K562 (cell line): ENCODE results near the gene SCTR. TPM values are rescaled to one million over a fixed set of nuclear protein-coding genes. Genes with fewer than 3 reads are reported as not detected.

Experiments used
- ATAC-seq: fragments of 200-7000 bp; cut with Tn5 transposase; 3 replicates; pipeline ENCODE4 v1.9.1; 2020; ENCODE audit warnings: moderate library complexity
- Bru-seq: library from RNA; stranded (reverse); fragments of 400-500 nt; gene quantifications from one replicate; lab custom pipeline; 2021; lab: Mats Ljungman, UMichigan
- BruChase-seq, 2 experiments: library from RNA; stranded (reverse); fragments of 400-500 nt; gene quantifications; one replicate each; lab custom pipeline; 2021; lab: Mats Ljungman, UMichigan
- BruUV-seq: library from RNA; stranded (reverse); fragments of 400-500 nt; replicated peaks from 2 replicates; lab custom pipeline; 2021; lab: Mats Ljungman, UMichigan
- CTCF ChIA-PET: fragments of 300-600 bp; formaldehyde crosslinking; extraction: SDS; loops from one replicate; lab custom pipeline; 2021; ENCODE audit warnings: low intra/inter-chr PET ratio; lab: Yijun Ruan, JAX
- POLR2A ChIA-PET: fragments of 300-600, 350-650 bp; sonication (Branson Sonifier 250); formaldehyde crosslinking; extraction: SDS; loops from one replicate; lab custom pipeline; 2021; ENCODE audit warnings: antibody characterized with exemption, inconsistent platforms; lab: Yijun Ruan, JAX
- DNase-seq, 4 experiments: peaks; one replicate each; pipeline versions ENCODE4 v3.0.0 to v3.0.0-alpha.2; 2011 to 2018; ENCODE audit warnings: low spot score in 3 of 4, mixed read lengths in 3 of 4; ENCODE audit errors: extremely low read depth in 1 of 4
- FAIRE-seq: peaks from 2 replicates; lab custom pipeline; 2011; peaks lifted over from hg19 to GRCh38; lab: Jason Lieb, UNC
- H2AFZ ChIP-seq: 2 replicates; pipeline ENCODE4 v1.6.0; 2011; ENCODE audit warnings: low read depth, low read length, control low read depth, inconsistent platforms
- H3K27ac ChIP-seq: fragments of 200-600 bp; 3 replicates; pipeline ENCODE4 v1.8.0; 2011; ENCODE audit warnings: low read depth, mild to moderate bottlenecking, control low read depth, inconsistent platforms, low read length, moderate library complexity, mixed read lengths; ENCODE audit errors: extremely low read depth
- H3K27me3 ChIP-seq, 2 experiments: fragments of 300-600 bp in 1 of 2; 2 replicates in 1 of 2; 3 replicates in 1 of 2; pipeline versions ENCODE4 v1.6.0 to v1.8.0; 2011; ENCODE audit warnings: inconsistent platforms in 2 of 2, low read length in 2 of 2, mild to moderate bottlenecking in 1 of 2, mixed read lengths in 1 of 2, moderate library complexity in 1 of 2; ENCODE audit not compliant: control insufficient read depth in 2 of 2, insufficient read depth in 2 of 2
- H3K36me3 ChIP-seq: fragments of 300-600 bp; 3 replicates; pipeline ENCODE4 v1.8.0; 2011; ENCODE audit warnings: mild to moderate bottlenecking, low read length, inconsistent platforms; ENCODE audit not compliant: control insufficient read depth, insufficient read depth
- H3K4me1 ChIP-seq, 2 experiments: fragments of 200-600 bp in 1 of 2; replicated peaks in 1 of 2; 2 replicates in 1 of 2; 3 replicates in 1 of 2; pipeline versions ENCODE4 v1.5.1 to v1.8.0; 2011; ENCODE audit warnings: inconsistent platforms in 2 of 2, low read length in 2 of 2, mild to moderate bottlenecking in 1 of 2, mixed read lengths in 1 of 2, moderate library complexity in 1 of 2; ENCODE audit not compliant: control insufficient read depth in 2 of 2, insufficient read depth in 2 of 2
- H3K4me2 ChIP-seq: 2 replicates; pipeline ENCODE4 v1.6.1; 2011; ENCODE audit warnings: low read length, control low read depth, inconsistent platforms, mixed read lengths; ENCODE audit not compliant: insufficient read depth
- H3K4me3 ChIP-seq: fragments of 200-600 bp; sonication (generic), shearing (Covaris generic); 2 replicates; pipeline ENCODE4 v1.5.1; 2016; ENCODE audit warnings: control low read depth, inconsistent platforms
- H3K79me2 ChIP-seq: fragments of 200-600 bp; 3 replicates; pipeline ENCODE4 v1.8.0; 2011; ENCODE audit warnings: low read length, inconsistent platforms; ENCODE audit not compliant: control insufficient read depth, insufficient read depth
- H3K9ac ChIP-seq, 2 experiments: 2 replicates each; pipeline versions ENCODE4 v1.6.0 to v1.6.1; 2011; ENCODE audit warnings: low read depth in 2 of 2, low read length in 2 of 2, control low read depth in 1 of 2, inconsistent platforms in 1 of 2, mild to moderate bottlenecking in 1 of 2, mixed read lengths in 1 of 2; ENCODE audit not compliant: insufficient read depth in 1 of 2
- H3K9me1 ChIP-seq: one replicate; pipeline ENCODE4 v1.6.0; 2011; ENCODE audit warnings: inconsistent platforms, mild to moderate bottlenecking, low read length, moderate library complexity; ENCODE audit not compliant: control insufficient read depth, insufficient read depth
- H3K9me3 ChIP-seq: replicated peaks from 2 replicates; pipeline ENCODE4 v1.5.1; 2011; ENCODE audit warnings: low read depth, low read length, inconsistent platforms; ENCODE audit not compliant: control insufficient read depth, insufficient read depth
- H4K20me1 ChIP-seq: replicated peaks from 2 replicates; pipeline ENCODE4 v1.6.1; 2011; ENCODE audit warnings: low read length, inconsistent platforms, mixed read lengths; ENCODE audit not compliant: control insufficient read depth, insufficient read depth
- CBFA2T2 ChIP-seq: fragments of 450-650 bp; conservative IDR thresholded peaks from 2 replicates; pipeline ENCODE4 v1.6.1; 2017; ENCODE audit warnings: mild to moderate bottlenecking
- DMBX1 ChIP-seq: fragments of 250-450 bp; sonication (Bioruptor Pico); IDR thresholded peaks from 2 replicates; pipeline ENCODE4 v1.8.0; 2022; ENCODE audit warnings: inconsistent platforms, mild to moderate bottlenecking, moderate library complexity, borderline replicate concordance
- GATAD2B ChIP-seq: fragments of 450-650 bp; IDR thresholded peaks from 2 replicates; pipeline ENCODE4 v1.6.1; 2017; ENCODE audit warnings: mild to moderate bottlenecking, borderline replicate concordance
- GTF2E2 ChIP-seq: fragments of 200-800 bp; sonication (Bioruptor generic); IDR thresholded peaks from 2 replicates; pipeline ENCODE4 v1.6.1; 2016; ENCODE audit warnings: missing genetic modification characterization, missing compliant biosample characterization
- RNF2 ChIP-seq: sonication (generic); IDR thresholded peaks from 2 replicates; pipeline ENCODE4 v1.6.1; 2016
- SMC3 ChIP-seq: conservative IDR thresholded peaks from 2 replicates; pipeline ENCODE4 v1.6.1; 2011; ENCODE audit warnings: low read depth, low read length, improper control_type of control experiment; ENCODE audit not compliant: insufficient read depth
- SP1 ChIP-seq: sonication (generic); formaldehyde crosslinking; IDR thresholded peaks from 2 replicates; pipeline ENCODE4 v1.8.1; 2022; ENCODE audit warnings: mild to moderate bottlenecking, missing genetic modification reagents
- ZNF175 ChIP-seq: fragments of 200-800 bp; sonication (Bioruptor generic); IDR thresholded peaks from 2 replicates; pipeline ENCODE4 v1.6.1; 2016; ENCODE audit warnings: low read depth, mild to moderate bottlenecking, missing genetic modification characterization, missing compliant biosample characterization
- ZNF444 ChIP-seq: fragments of 250-450 bp; sonication (Bioruptor Pico); IDR thresholded peaks from 2 replicates; pipeline ENCODE4 v1.4.0; 2020; ENCODE audit warnings: mild to moderate bottlenecking, moderate library complexity
- WGBS: fragments of 100-300 bp; shearing (Covaris generic); methylation state at CpG from one replicate; pipeline ENCODE4 v1.1.6; 2016; ENCODE audit warnings: low coverage, mixed read lengths; ENCODE audit not compliant: insufficient coverage; ENCODE audit errors: missing lambda C conversion rate; 5-methylcytosine and 5-hydroxymethylcytosine counted together
- in situ Hi-C: fragments of 300-500 bp; cut with MboI; formaldehyde crosslinking; loops from 4 replicates; pipeline ENCODE4 v1.15.0; 2018; ENCODE audit warnings: inconsistent platforms, mixed read lengths
- intact Hi-C: fragments of 100-400 bp; cut with micrococcal nuclease; formaldehyde crosslinking; loops from 2 replicates; pipeline ENCODE4 v1.14.2; 2022
- long read RNA-seq, 3 experiments: library from polyadenylated mRNA in 2 of 3; library from RNA in 1 of 3; unstranded in 2 of 3; stranded (forward) in 1 of 3; transcript quantifications; one replicate each; pipeline ENCODE4 v2.0.0, GENCODE V29; 2019 to 2022
- polyA minus RNA-seq, 3 experiments: library from RNA; depleted of rRNA, polyadenylated mRNA; stranded (reverse); fragments of >200 nt; gene quantifications; 2 replicates each; pipeline ENCODE4 v1.2.3, GENCODE V29; 2011
- polyA plus RNA-seq, 8 experiments: library from polyadenylated mRNA; depleted of rRNA in 4 of 8; stranded (reverse) in 5 of 8; unstranded in 3 of 8; fragments of >200 nt; fragmentation: Nextera tagmentation in 2 of 8; fragmentation: Illumina TruSeq in 1 of 8; extraction: Ambion mirVana in 2 of 8; extraction: Trizol in 1 of 8; gene quantifications; 2 replicates each; pipeline versions ENCODE4 v1.2.1 to v1.2.3, GENCODE V29; 2011 to 2014; ENCODE audit warnings: inconsistent platforms in 1 of 8, missing spikeins in 1 of 8
- total RNA-seq, 7 experiments: library from RNA; depleted of rRNA in 6 of 7; stranded (reverse); fragments of >200 nt in 6 of 7; fragmentation: Illumina TruSeq in 2 of 7; extraction: Trizol in 2 of 7; gene quantifications; 2 replicates each; pipeline versions ENCODE4 v1.2.1 to v1.2.3, GENCODE V29; 2011 to 2021; ENCODE audit warnings: low replicate concordance in 1 of 7
- TF ChIP-seq, protein P1 (sequence below): fragments of 450-650 bp; IDR thresholded peaks from one replicate; pipeline ENCODE4 v1.6.1; 2018; ENCODE audit warnings: mild to moderate bottlenecking, moderate library complexity; ENCODE audit not compliant: partially characterized antibody
- TF ChIP-seq, protein P2 (sequence below): fragments of 450-650 bp; IDR thresholded peaks from 2 replicates; pipeline ENCODE4 v1.6.1; 2016; ENCODE audit warnings: borderline replicate concordance

SCTR gene
- total RNA-seq (2011; cell fraction: chromatin; rRNA removed; ENCODE audit: low replicate concordance): not detected in 2 replicates
- total RNA-seq (2011; cell fraction: nucleolus; rRNA removed): not detected in 2 replicates
- total RNA-seq (2011; cell fraction: nucleoplasm; rRNA removed): not detected in 2 replicates
- total RNA-seq (2014; rRNA removed): not detected in 2 replicates
- not detected in 2 replicates for total RNA-seq (2014; rRNA removed; fragmentation: Illumina TruSeq; extraction: Trizol)
- not detected in 2 replicates for total RNA-seq (2015; rRNA removed; fragmentation: Illumina TruSeq; extraction: Trizol)
- total RNA-seq (2021): not detected in 2 replicates
- polyA plus RNA-seq (2011; rRNA removed): not detected in 2 replicates
- not detected in 2 replicates for polyA plus RNA-seq (2011; cell fraction: cytosol; rRNA removed)
- polyA plus RNA-seq (2011; cell fraction: nucleus; rRNA removed): not detected in 2 replicates
- 0.22 TPM in 1 of 2 replicates, not detected in the other for polyA plus RNA-seq (2012)
- polyA plus RNA-seq (2014; fragmentation: Illumina TruSeq; extraction: Trizol): not detected in 2 replicates
- polyA plus RNA-seq (2014; fragmentation: Nextera tagmentation; extraction: Ambion mirVana): not detected
- polyA plus RNA-seq (2014; rRNA removed): not detected in 2 replicates
- not detected in 2 replicates for polyA minus RNA-seq (2011; rRNA and poly(A)+ RNA removed)
- polyA minus RNA-seq (2011; cell fraction: cytosol; rRNA and poly(A)+ RNA removed): not detected in 2 replicates
- not detected in 2 replicates for polyA minus RNA-seq (2011; cell fraction: nucleus; rRNA and poly(A)+ RNA removed)
- percentile 7 among the genes with signal in this experiment for Bru-seq, nascent RNA
- BruChase-seq, experiment 1, labeled RNA remaining after a 2-hour chase: percentile 3 among the genes with signal in this experiment
- BruChase-seq, experiment 2, labeled RNA remaining after a 6-hour chase: not detected
- long read RNA-seq, experiment 1: 0 reads
- long read RNA-seq, experiment 2: 0 reads
- long read RNA-seq, experiment 3: 0 reads

DNA sequence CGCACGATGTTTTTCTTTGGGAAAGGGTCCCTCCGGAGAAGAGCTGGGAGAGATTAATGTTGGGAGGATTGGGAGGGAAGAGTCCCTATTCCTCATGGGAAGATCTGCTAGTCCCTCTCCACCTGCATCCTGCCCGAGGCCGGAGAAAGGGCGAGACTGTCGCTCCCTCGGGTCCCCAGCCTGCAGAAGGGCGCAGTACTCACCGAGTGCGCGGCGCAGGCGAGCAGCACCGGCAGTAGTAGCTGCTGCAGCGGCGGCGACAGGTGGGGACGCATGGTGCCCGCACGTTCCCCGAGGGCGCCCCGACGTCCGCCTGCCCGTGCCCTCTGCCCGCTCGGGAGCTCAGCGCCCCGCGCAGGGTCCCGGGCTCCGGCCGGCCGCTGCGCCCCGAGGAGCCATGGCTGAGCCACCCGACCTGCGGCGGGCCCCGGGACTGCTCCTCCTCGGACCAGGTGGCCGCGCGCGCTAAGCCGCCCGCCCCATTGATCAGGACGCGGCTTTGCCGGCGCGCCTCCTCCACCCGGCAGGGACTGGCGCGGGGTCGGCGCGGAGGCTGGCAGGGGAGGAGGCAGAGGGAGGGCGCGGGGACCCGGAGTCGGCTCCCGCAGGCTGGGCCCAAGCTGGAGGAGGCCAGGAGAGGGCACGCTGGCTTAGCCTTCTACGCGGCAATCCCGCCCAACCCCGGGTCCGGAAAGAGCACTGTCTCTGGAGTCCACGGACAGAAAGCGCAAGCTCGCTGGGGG, at the start of gene SCTR:
TSS of gene SCTR (minus strand) at position 532 of the 743 bp plus-strand sequence. CDS start at position 275, 257 bp downstream.
- no TSS peak for BruUV-seq
- ATAC-seq (no peak), FAIRE-seq (no peak), DNase-seq (no peak)
- ChIA-PET POLR2A (interaction anchor here (0.6 kb wide), 1 partner anchor 43 kb away, joined by 3 read pairs; no protein-coding TSS in a partner anchor), CTCF (no interaction called here)
- TF ChIP-seq SP1: no peak
- TF ChIP-seq, protein P1, sequence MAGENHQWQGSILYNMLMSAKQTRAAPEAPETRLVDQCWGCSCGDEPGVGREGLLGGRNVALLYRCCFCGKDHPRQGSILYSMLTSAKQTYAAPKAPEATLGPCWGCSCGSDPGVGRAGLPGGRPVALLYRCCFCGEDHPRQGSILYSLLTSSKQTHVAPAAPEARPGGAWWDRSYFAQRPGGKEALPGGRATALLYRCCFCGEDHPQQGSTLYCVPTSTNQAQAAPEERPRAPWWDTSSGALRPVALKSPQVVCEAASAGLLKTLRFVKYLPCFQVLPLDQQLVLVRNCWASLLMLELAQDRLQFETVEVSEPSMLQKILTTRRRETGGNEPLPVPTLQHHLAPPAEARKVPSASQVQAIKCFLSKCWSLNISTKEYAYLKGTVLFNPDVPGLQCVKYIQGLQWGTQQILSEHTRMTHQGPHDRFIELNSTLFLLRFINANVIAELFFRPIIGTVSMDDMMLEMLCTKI: no peak
- no peak for TF ChIP-seq ZNF444 (CRISPR knock-in tag)
- TF ChIP-seq, protein P2, sequence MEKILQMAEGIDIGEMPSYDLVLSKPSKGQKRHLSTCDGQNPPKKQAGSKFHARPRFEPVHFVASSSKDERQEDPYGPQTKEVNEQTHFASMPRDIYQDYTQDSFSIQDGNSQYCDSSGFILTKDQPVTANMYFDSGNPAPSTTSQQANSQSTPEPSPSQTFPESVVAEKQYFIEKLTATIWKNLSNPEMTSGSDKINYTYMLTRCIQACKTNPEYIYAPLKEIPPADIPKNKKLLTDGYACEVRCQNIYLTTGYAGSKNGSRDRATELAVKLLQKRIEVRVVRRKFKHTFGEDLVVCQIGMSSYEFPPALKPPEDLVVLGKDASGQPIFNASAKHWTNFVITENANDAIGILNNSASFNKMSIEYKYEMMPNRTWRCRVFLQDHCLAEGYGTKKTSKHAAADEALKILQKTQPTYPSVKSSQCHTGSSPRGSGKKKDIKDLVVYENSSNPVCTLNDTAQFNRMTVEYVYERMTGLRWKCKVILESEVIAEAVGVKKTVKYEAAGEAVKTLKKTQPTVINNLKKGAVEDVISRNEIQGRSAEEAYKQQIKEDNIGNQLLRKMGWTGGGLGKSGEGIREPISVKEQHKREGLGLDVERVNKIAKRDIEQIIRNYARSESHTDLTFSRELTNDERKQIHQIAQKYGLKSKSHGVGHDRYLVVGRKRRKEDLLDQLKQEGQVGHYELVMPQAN: no peak
- no peak for TF ChIP-seq SMC3
- TF ChIP-seq GATAD2B: no peak
- no peak for TF ChIP-seq GTF2E2 (tag)
- no peak for TF ChIP-seq CBFA2T2
- TF ChIP-seq DMBX1 (CRISPR knock-in tag): no peak
- TF ChIP-seq RNF2: no peak
- no peak for TF ChIP-seq ZNF175 (CRISPR knock-in tag)
- no peak within 1 kb of the TSS for H2AFZ ChIP-seq
- H3K4me1 ChIP-seq: peaks cover 0 to 7% of the 10 kb centered on the region in 2 experiments; a peak in 1 of 5 replicates
- no peaks in the 10 kb centered on the region for H3K9me3 ChIP-seq
- no peaks in the 10 kb centered on the region for H4K20me1 ChIP-seq
- no peak within 1 kb of the TSS for H3K4me2 ChIP-seq
- in situ Hi-C loops: no loop called here
- 27% methylated on average over 30 of the region's 74 CpGs for WGBS
- no peak within 1 kb of the TSS for H3K4me3 ChIP-seq
- peaks cover 13 to 38% of the 10 kb centered on the region in 2 experiments for H3K27me3 ChIP-seq
- intact Hi-C loops: no loop called here
- H3K9me1 ChIP-seq: no peaks in the 10 kb centered on the region
- H3K9ac ChIP-seq: no peak within 1 kb of the TSS; a peak in 1 of 4 replicates
- H3K79me2 ChIP-seq: no peaks in the 10 kb centered on the region
- no peaks in the 10 kb centered on the region for H3K36me3 ChIP-seq
- no peak within 1 kb of the TSS for H3K27ac ChIP-seq
